NOMO-1 treated with DMSO at 0.1 percent for 48 hours (cell line): ENCODE measurements around the gene DRC3.

ENCODE experiments used
- DNase-seq: peaks from one replicate; lab custom pipeline; 2025; ENCODE audit not compliant: unreplicated experiment; lab: John Stamatoyannopoulos, UW

DRC3 gene

GRCh38 chr17:18042983-18043382 is 70.3 kb downstream of the DRC3 start:
- DNase-seq, result no peak

- peak; percentile 18 for DNase-seq
Observed at GRCh38 chr17:18043491-18043890, 70.8 kb downstream of the DRC3 start.

- no peak for DNase-seq
Observed at GRCh38 chr17:18044609-18045008, 71.9 kb downstream of the DRC3 start.

- DNase-seq, result no peak
Observed at GRCh38 chr17:18045691-18046350, 73.2 kb downstream of the DRC3 start.

- DNase-seq, result no peak
Observed at GRCh38 chr17:18055597-18055996, 82.9 kb downstream of the DRC3 start.

- DNase-seq, result no peak
Observed at GRCh38 chr17:18056214-18056613, 83.6 kb downstream of the DRC3 start.

- DNase-seq, result no peak
Observed at GRCh38 chr17:18059283-18059682, 86.6 kb downstream of the DRC3 start.

GRCh38 chr17:18064053-18064452 is 91.4 kb downstream of the DRC3 start:
- no peak for DNase-seq

- no peak for DNase-seq
Observed at GRCh38 chr17:18065546-18065945, 92.9 kb downstream of the DRC3 start.
